Ishikawa (cell line): Measurements from ENCODE around the gene BTBD16.

ENCODE experiments used
- CEBPB ChIP-seq: IDR thresholded peaks from 2 replicates; pipeline ENCODE4 v1.6.1; 2012
- CREB1 ChIP-seq: IDR thresholded peaks from 2 replicates; pipeline ENCODE4 v1.6.1; 2012; ENCODE audit warnings: low read depth
- EGR1 ChIP-seq: IDR thresholded peaks from 2 replicates; pipeline ENCODE4 v1.6.1; 2012
- EP300 ChIP-seq: IDR thresholded peaks from 2 replicates; pipeline ENCODE4 v1.6.1; 2012; ENCODE audit warnings: borderline replicate concordance
- FOXM1 ChIP-seq: IDR thresholded peaks from 2 replicates; pipeline ENCODE4 v1.6.1; 2012; ENCODE audit warnings: low read depth, borderline replicate concordance
- MAX ChIP-seq: IDR thresholded peaks from 2 replicates; pipeline ENCODE4 v1.6.1; 2012
- NFIC ChIP-seq: IDR thresholded peaks from 2 replicates; pipeline ENCODE4 v1.6.1; 2012
- RAD21 ChIP-seq: IDR thresholded peaks from 2 replicates; pipeline ENCODE4 v1.6.1; 2012; ENCODE audit warnings: low read depth
- TAF1 ChIP-seq: IDR thresholded peaks from 2 replicates; pipeline ENCODE4 v1.6.1; 2012; ENCODE audit warnings: low read depth, mild to moderate bottlenecking
- TCF12 ChIP-seq: IDR thresholded peaks from 2 replicates; pipeline ENCODE4 v1.6.1; 2012; ENCODE audit warnings: low read depth
- TEAD4 ChIP-seq: IDR thresholded peaks from 2 replicates; pipeline ENCODE4 v1.6.1; 2012
- YY1 ChIP-seq: IDR thresholded peaks from 2 replicates; pipeline ENCODE4 v1.6.1; 2012; ENCODE audit warnings: low read depth
- ZBTB7A ChIP-seq: IDR thresholded peaks from 2 replicates; pipeline ENCODE4 v1.6.1; 2012; ENCODE audit warnings: low read depth
- TF ChIP-seq, protein P1 (sequence below): IDR thresholded peaks from 2 replicates; pipeline ENCODE4 v1.6.1; 2012
- TF ChIP-seq, protein P2 (sequence below): IDR thresholded peaks from 2 replicates; pipeline ENCODE4 v1.6.1; 2012; ENCODE audit warnings: low read depth, mild to moderate bottlenecking

Gene BTBD16

GRCh38 chr10:122359621-122360020, 88.5 kb downstream of the BTBD16 start:
- TF ChIP-seq, protein P1, sequence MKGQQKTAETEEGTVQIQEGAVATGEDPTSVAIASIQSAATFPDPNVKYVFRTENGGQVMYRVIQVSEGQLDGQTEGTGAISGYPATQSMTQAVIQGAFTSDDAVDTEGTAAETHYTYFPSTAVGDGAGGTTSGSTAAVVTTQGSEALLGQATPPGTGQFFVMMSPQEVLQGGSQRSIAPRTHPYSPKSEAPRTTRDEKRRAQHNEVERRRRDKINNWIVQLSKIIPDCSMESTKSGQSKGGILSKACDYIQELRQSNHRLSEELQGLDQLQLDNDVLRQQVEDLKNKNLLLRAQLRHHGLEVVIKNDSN, result no peak
- TF ChIP-seq FOXM1 (no peak), CEBPB (no peak), MAX (no peak), EGR1 (no peak), TCF12 (no peak), YY1 (no peak), NFIC (no peak), TAF1 (no peak), CREB1 (no peak), ZBTB7A (no peak)
- TF ChIP-seq, protein P2, sequence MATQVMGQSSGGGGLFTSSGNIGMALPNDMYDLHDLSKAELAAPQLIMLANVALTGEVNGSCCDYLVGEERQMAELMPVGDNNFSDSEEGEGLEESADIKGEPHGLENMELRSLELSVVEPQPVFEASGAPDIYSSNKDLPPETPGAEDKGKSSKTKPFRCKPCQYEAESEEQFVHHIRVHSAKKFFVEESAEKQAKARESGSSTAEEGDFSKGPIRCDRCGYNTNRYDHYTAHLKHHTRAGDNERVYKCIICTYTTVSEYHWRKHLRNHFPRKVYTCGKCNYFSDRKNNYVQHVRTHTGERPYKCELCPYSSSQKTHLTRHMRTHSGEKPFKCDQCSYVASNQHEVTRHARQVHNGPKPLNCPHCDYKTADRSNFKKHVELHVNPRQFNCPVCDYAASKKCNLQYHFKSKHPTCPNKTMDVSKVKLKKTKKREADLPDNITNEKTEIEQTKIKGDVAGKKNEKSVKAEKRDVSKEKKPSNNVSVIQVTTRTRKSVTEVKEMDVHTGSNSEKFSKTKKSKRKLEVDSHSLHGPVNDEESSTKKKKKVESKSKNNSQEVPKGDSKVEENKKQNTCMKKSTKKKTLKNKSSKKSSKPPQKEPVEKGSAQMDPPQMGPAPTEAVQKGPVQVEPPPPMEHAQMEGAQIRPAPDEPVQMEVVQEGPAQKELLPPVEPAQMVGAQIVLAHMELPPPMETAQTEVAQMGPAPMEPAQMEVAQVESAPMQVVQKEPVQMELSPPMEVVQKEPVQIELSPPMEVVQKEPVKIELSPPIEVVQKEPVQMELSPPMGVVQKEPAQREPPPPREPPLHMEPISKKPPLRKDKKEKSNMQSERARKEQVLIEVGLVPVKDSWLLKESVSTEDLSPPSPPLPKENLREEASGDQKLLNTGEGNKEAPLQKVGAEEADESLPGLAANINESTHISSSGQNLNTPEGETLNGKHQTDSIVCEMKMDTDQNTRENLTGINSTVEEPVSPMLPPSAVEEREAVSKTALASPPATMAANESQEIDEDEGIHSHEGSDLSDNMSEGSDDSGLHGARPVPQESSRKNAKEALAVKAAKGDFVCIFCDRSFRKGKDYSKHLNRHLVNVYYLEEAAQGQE, result no peak

- TF ChIP-seq CREB1 (no peak), TAF1 (no peak), ZBTB7A (no peak), MAX (no peak), CEBPB (no peak), TEAD4 (no peak), FOXM1 (no peak), EP300 (no peak), YY1 (no peak), TCF12 (no peak), EGR1 (no peak), RAD21 (no peak), NFIC (no peak)
- TF ChIP-seq, protein P2, result no peak
- TF ChIP-seq, protein P1, result no peak
These were observed 90.0 kb downstream of the BTBD16 start for GRCh38 chr10:122361046-122361445.

GRCh38 chr10:122362031-122362592, 91.0 kb downstream of the BTBD16 start:
- no peak for TF ChIP-seq EGR1
- TF ChIP-seq TCF12, result no peak
- no peak for TF ChIP-seq FOXM1
- TF ChIP-seq YY1, result no peak
- TF ChIP-seq TAF1, result no peak
- no peak for TF ChIP-seq TEAD4
- TF ChIP-seq EP300, result no peak
- TF ChIP-seq RAD21, result no peak

DNA sequence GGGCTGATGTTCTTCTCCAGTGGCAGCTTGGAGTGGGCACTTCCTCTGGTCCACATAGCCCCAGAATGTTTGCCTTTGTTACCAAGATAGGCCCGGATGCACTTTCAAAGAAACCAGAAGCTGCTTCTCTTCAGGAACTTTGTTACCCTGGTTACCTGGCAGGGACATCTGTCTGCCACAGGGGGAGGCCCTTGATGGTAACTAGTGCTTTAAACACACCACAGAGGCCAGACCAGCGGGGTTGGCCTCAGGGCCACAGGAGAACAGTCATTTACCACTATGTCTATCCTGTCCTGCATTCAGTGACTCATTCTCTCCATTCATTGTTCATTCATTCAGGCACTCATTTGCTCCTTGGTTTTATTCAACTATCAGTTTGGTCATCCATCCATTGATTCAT, 91.5 kb downstream of the BTBD16 start:
- no peak for TF ChIP-seq NFIC
- TF ChIP-seq, protein P2, result no peak
- no peak for TF ChIP-seq TEAD4
- no peak for TF ChIP-seq MAX
- no peak for TF ChIP-seq RAD21
- TF ChIP-seq EP300, result no peak
- no peak for TF ChIP-seq CREB1
- no peak for TF ChIP-seq ZBTB7A
- TF ChIP-seq, protein P1, result no peak
- no peak for TF ChIP-seq FOXM1
- no peak for TF ChIP-seq EGR1
- no peak for TF ChIP-seq TAF1
- TF ChIP-seq YY1, result no peak
- no peak for TF ChIP-seq TCF12
- TF ChIP-seq CEBPB, result no peak
